DND-41 (cell line): ENCODE data around the gene SYNE1.

ENCODE experiments used
- CTCF ChIP-seq: IDR thresholded peaks from 2 replicates; pipeline ENCODE4 v1.5.1; 2012; ENCODE audit warnings: borderline replicate concordance, low read length, moderate library complexity, mild to moderate bottlenecking; ENCODE audit not compliant: poor library complexity, severe bottlenecking; ENCODE audit errors: extremely low read depth
- EZH2 ChIP-seq: IDR thresholded peaks from 3 replicates; pipeline ENCODE4 v1.6.1; 2012; ENCODE audit warnings: borderline replicate concordance, low read depth, mild to moderate bottlenecking, moderate library complexity, low read length, inconsistent platforms; ENCODE audit not compliant: severe bottlenecking

DNA sequence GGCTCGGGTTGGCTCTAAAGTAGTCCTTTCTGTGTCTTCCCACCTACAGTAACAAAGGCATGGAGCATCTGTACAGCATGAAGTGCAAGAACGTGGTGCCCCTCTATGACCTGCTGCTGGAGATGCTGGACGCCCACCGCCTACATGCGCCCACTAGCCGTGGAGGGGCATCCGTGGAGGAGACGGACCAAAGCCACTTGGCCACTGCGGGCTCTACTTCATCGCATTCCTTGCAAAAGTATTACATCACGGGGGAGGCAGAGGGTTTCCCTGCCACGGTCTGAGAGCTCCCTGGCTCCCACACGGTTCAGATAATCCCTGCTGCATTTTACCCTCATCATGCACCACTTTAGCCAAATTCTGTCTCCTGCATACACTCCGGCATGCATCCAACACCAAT is 538.5 kb downstream of the SYNE1 start:
- TF ChIP-seq EZH2 (no peak), CTCF (no peak)
